AG10803 (cell line): ENCODE results near the gene SH3BGRL2.

ENCODE experiments used
- DNase-seq: peaks from one replicate; pipeline ENCODE4 v3.0.0; 2010; ENCODE audit warnings: low read depth
- H3K4me3 ChIP-seq: 2 replicates; pipeline ENCODE4 v1.5.1; 2011; ENCODE audit warnings: mild to moderate bottlenecking, low read length, control low read depth
- CTCF ChIP-seq: conservative IDR thresholded peaks from 2 replicates; pipeline ENCODE4 v1.5.1; 2011; ENCODE audit warnings: mild to moderate bottlenecking, low read length, control low read depth, inconsistent platforms

The SH3BGRL2 gene

DNA sequence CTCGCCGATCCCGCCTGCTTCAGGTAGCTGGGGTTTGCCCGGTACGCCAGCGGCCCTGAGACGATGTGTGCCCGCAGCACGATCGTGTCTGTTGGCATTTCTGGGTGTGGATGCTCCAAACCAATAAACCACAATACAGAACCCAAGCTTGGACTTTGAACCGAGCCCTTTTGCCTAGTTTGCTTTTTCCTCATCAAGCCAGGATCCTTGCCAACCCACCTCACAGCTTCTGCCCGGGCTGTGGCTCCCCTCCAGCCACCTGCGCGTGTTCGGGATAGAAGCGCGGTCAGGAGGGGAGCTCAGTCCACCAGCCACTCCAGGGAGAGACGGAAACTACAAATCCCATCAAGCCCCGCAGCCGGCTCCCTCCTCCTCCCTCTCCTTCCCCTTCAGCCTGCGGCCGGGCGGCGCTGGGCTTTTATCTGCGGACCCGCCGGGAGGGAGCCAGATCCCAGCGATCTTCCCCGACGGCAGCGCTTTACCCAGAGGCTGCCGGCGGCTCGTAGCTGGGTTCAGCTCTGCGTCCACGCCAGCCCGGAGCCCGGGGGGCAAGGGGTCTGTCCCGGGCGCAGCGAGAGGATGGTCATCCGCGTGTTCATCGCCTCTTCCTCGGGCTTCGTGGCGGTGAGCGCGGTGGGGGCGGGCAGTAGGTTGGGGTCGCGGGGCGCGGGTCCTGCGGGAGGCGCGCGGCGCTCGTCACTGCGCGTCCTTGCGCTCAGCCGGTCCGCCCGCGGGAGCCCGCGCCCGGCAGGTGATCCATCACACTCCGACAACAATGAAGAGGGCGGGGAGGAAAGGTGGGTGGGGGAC lies at the start of gene SH3BGRL2:
TSS of gene SH3BGRL2 (plus strand) at position 447 of the 810 bp plus-strand sequence. CDS start at position 580, 133 bp downstream.
- peak; percentile 21 for DNase-seq
- peak within 1 kb of the TSS; percentile 62 for H3K4me3 ChIP-seq
- TF ChIP-seq CTCF, result no peak

DNA sequence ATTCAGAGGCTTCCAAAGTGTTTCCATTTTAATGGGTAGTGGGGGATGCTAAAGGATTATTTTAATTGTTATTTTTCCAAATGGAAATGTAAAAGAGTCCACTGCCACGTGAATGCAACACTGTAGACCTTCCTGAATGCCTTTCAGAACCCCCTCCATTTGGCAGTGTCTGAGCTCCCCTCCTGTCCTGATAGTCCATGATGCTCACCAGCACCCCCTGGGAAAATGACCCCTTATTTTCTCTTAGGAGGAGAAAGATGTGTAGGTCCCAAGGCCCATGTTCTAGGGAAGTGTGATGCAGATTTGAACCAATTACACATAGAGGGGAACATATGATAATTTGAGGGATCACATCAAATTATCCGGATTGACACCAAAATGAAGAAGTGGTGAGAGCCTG lies 46.8 kb upstream of the SH3BGRL2 start:
- no peak overlapping the region for H3K4me3 ChIP-seq
- no peak for TF ChIP-seq CTCF
- DNase-seq, result no peak

- DNase-seq, result peak; percentile 29
- no peak overlapping the region for H3K4me3 ChIP-seq
- TF ChIP-seq CTCF, result peak; percentile 57
Observed at GRCh38 chr6:79586548-79586947, 44.6 kb upstream of the SH3BGRL2 start.

DNA sequence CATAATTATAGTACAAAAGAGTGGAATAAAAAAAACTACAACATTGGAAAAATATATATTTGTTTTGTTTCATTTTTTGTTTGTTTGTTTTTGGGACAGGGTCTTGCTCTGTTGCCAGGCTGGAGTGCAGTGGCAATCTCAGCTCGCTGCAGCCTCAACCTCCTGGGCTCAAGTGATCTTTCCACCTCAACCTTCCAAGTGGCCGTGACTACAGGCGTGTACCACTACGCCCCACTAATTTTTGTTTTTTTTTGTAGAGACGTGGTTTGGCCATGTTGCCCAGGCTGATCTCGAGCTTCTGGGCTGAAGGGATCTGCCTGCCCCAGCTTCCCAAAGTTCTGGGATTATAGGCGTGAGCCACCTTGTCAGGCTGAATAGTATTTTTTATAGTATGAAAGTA lies 41.4 kb upstream of the SH3BGRL2 start:
- DNase-seq, result no peak
- no peak overlapping the region for H3K4me3 ChIP-seq
- no peak for TF ChIP-seq CTCF

GRCh38 chr6:79597155-79597554 lies 34.0 kb upstream of the SH3BGRL2 start:
- TF ChIP-seq CTCF, result no peak
- no peak for DNase-seq

DNA sequence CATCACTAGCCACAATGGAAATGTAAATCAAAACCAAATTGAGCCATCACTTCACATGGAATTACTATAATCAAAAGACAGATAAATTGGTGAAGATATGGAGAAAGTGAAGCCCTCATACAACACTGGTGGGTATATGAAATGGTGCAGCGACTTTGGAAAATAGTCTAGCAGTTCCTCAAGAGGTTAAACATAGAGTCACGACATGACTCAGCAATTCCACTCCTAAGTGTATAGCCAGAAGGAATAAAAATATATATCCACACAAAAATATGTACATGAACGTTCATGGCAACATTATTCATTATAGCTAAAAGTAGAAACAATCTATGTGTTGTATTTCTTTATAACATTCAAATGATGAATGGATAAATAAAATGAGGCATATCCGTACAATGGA lies 33.1 kb upstream of the SH3BGRL2 start:
- no peak overlapping the region for H3K4me3 ChIP-seq
- TF ChIP-seq CTCF, result no peak
- DNase-seq, result no peak

More at GRCh38 chr6:79597155-79597554, 34.0 kb upstream of the SH3BGRL2 start:
- no peak overlapping the region for H3K4me3 ChIP-seq

- no peak overlapping the region for H3K4me3 ChIP-seq
- TF ChIP-seq CTCF, result no peak
- DNase-seq, result no peak
Observed at GRCh38 chr6:79599725-79600259, 31.3 kb upstream of the SH3BGRL2 start.
